IMR-90 (cell line): ENCODE data around the gene BTG4.

Source experiments
- CHD1 ChIP-seq: IDR thresholded peaks from 2 replicates; pipeline ENCODE4 v1.6.1; 2012; ENCODE audit warnings: low read depth, low read length, improper control_type of control experiment
- CTCF ChIP-seq: conservative IDR thresholded peaks from 2 replicates; pipeline ENCODE4 v1.5.1; 2012; ENCODE audit warnings: mild to moderate bottlenecking, low read depth, low read length, improper control_type of control experiment
- MAFK ChIP-seq: IDR thresholded peaks from 2 replicates; pipeline ENCODE4 v1.6.1; 2012; ENCODE audit warnings: low read depth, low read length, improper control_type of control experiment
- MXI1 ChIP-seq: IDR thresholded peaks from 2 replicates; pipeline ENCODE4 v1.6.1; 2012; ENCODE audit warnings: low read depth, mild to moderate bottlenecking, low read length, moderate library complexity, borderline replicate concordance
- POLR2A ChIP-seq: IDR thresholded peaks from 2 replicates; pipeline ENCODE4 v1.6.1; 2012; ENCODE audit warnings: mild to moderate bottlenecking, low read depth, low read length
- RAD21 ChIP-seq: IDR thresholded peaks from 2 replicates; pipeline ENCODE4 v1.6.1; 2012; ENCODE audit warnings: low read length, improper control_type of control experiment
- RCOR1 ChIP-seq: IDR thresholded peaks from 2 replicates; pipeline ENCODE4 v1.6.1; 2012; ENCODE audit warnings: mild to moderate bottlenecking, low read length, improper control_type of control experiment; ENCODE audit not compliant: insufficient replicate concordance
- SMC3 ChIP-seq: fragments of 150-350 bp; IDR thresholded peaks from 2 replicates; pipeline ENCODE4 v1.6.1; 2016; ENCODE audit warnings: low read depth, mild to moderate bottlenecking, antibody characterized with exemption, low read length, moderate library complexity

- TF ChIP-seq CTCF (no peak), RAD21 (no peak), CHD1 (no peak), MXI1 (no peak), POLR2A (no peak), SMC3 (no peak), MAFK (no peak), RCOR1 (no peak)
Measured at GRCh38 chr11:111472228-111472627, 40.0 kb downstream of the BTG4 start.
